Sigmoid colon (tissue), 7 donors: ENCODE results near the gene ADORA3. TPM values are rescaled to one million over a fixed set of nuclear protein-coding genes. Genes with fewer than 3 reads are reported as not detected.
A peak's percentile ranks its signal among the peaks of the same experiment; 100 is the strongest.

Experiments used
- DNase-seq: peaks from one replicate; pipeline ENCODE4 v3.0.0-alpha.2; 2019
- H3K27ac ChIP-seq, 4 donors: fragments of 200-600 bp; sonication (generic); one replicate each; pipeline ENCODE4 v1.5.1; 2016 to 2019; ENCODE audit warnings: mild to moderate bottlenecking in 1 of 4
- H3K27me3 ChIP-seq, 3 donors: fragments of 200-600 bp; sonication (generic); one replicate each; pipeline ENCODE4 v1.5.1; 2019; ENCODE audit warnings: mild to moderate bottlenecking in 1 of 3
- H3K36me3 ChIP-seq, 4 donors: fragments of 200-600 bp; sonication (generic); one replicate each; pipeline ENCODE4 v1.5.1; 2016 to 2019
- H3K4me1 ChIP-seq, 4 donors: fragments of 200-600 bp; sonication (generic); one replicate each; pipeline ENCODE4 v1.5.1; 2017 to 2019
- H3K4me3 ChIP-seq, 4 donors: fragments of 200-600 bp; sonication (generic); one replicate each; pipeline ENCODE4 v1.5.1; 2017 to 2019; ENCODE audit warnings: mild to moderate bottlenecking in 2 of 4, moderate library complexity in 1 of 4
- H3K9me3 ChIP-seq, 4 donors: fragments of 200-600 bp in 3 of 4; sonication (generic) in 3 of 4; one replicate each; pipeline versions ENCODE4 v1.5.1 to v1.6.1; 2013 to 2019
- EP300 ChIP-seq, 4 donors: sonication (generic); formaldehyde crosslinking; IDR thresholded peaks; one replicate each; pipeline ENCODE4 v1.6.1; 2017; ENCODE audit warnings: antibody characterized with exemption in 4 of 4
- POLR2A ChIP-seq, 2 donors: fragments of 450-650 bp; IDR thresholded peaks; one replicate each; pipeline ENCODE4 v1.6.1; 2016; ENCODE audit warnings: antibody characterized with exemption in 2 of 2, mild to moderate bottlenecking in 2 of 2, moderate library complexity in 2 of 2
- POLR2AphosphoS5 ChIP-seq, 4 donors: sonication (generic); formaldehyde crosslinking; IDR thresholded peaks; one replicate each; pipeline ENCODE4 v1.6.1; 2017; ENCODE audit warnings: antibody characterized with exemption in 4 of 4
- WGBS, 2 donors: extraction: QIAGEN DNeasy Blood & Tissue Kit; methylation state at CpG; one replicate each; pipeline ENCODE4 v1.1.7; 2013; 5-methylcytosine and 5-hydroxymethylcytosine counted together
- intact Hi-C: fragments of 100-400 bp; cut with DNase I; formaldehyde crosslinking; loops from one replicate; pipeline ENCODE4 v1.15.1; 2023
- polyA plus RNA-seq, 3 donors: library from polyadenylated mRNA; stranded (reverse); fragments of 200-250 nt; gene quantifications; one replicate each; pipeline ENCODE4 v1.2.3, GENCODE V29; 2013
- total RNA-seq, 4 donors: library from RNA; depleted of rRNA; stranded (reverse); fragments of >200 nt; gene quantifications; one replicate each; pipeline ENCODE4 v1.1.0, GENCODE V29; 2016
- TF ChIP-seq, protein P1 (sequence below), 4 experiments: fragments of 450-650 bp in 3 of 4; fragments of 200-600 bp in 1 of 4; IDR thresholded peaks; one replicate each; pipeline ENCODE4 v1.5.1; 2016 to 2019; ENCODE audit warnings: antibody characterized with exemption in 4 of 4, mild to moderate bottlenecking in 3 of 4, moderate library complexity in 2 of 4
- donor health status: healthy with polysubstance abuse.
- donor health status: Bipolar disorder and iron deficiency.
- donor health status: healthy.

Gene ADORA3
- total and polyA plus RNA-seq, 7 donors: 3.0 to 20.6 (median 9.1) TPM

DNA sequence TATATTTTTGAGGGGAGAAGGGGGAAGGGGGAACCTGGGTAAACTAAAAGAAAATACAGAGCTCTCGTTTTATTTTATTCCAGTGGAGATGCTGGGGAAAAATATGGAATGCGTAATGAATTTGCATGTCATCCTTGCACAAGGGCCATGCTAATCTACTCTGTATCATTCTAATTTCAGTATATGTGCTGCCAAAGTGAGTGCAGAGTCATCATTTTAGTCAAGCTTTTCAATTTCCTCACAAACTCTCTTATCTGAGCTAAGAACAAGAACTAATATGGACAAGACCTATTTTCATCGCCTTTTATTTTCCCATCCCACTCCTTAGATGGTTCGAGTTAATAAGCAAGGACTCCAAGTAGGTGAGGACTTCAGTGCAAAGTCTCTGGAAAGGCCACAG, 13.2 kb downstream of the ADORA3 start:
- Histone ChIP-seq H3K4me1 (no peaks in the 10 kb centered on the region), H3K4me3 (no peak overlapping the region), H3K36me3 (no peaks in the 10 kb centered on the region), H3K27me3 (no peaks in the 10 kb centered on the region), H3K27ac (peak overlapping the region in 3 of 4 donors; percentile 39 to 45 (median 43)), H3K9me3 (no peaks in the 10 kb centered on the region)
- intact Hi-C loops: no loop called here
- no peak for DNase-seq
- WGBS, 2 donors: 91 to 93% methylated on average over 4 of the region's 4 CpGs
- TF ChIP-seq POLR2A (IDR thresholded peaks at IDR 0.05) (no peak), EP300 (IDR thresholded peaks at IDR 0.05) (no peak), POLR2AphosphoS5 (IDR thresholded peaks at IDR 0.05) (no peak)
- TF ChIP-seq, protein P1, sequence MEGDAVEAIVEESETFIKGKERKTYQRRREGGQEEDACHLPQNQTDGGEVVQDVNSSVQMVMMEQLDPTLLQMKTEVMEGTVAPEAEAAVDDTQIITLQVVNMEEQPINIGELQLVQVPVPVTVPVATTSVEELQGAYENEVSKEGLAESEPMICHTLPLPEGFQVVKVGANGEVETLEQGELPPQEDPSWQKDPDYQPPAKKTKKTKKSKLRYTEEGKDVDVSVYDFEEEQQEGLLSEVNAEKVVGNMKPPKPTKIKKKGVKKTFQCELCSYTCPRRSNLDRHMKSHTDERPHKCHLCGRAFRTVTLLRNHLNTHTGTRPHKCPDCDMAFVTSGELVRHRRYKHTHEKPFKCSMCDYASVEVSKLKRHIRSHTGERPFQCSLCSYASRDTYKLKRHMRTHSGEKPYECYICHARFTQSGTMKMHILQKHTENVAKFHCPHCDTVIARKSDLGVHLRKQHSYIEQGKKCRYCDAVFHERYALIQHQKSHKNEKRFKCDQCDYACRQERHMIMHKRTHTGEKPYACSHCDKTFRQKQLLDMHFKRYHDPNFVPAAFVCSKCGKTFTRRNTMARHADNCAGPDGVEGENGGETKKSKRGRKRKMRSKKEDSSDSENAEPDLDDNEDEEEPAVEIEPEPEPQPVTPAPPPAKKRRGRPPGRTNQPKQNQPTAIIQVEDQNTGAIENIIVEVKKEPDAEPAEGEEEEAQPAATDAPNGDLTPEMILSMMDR (IDR thresholded peaks at IDR 0.05): no peak

DNA sequence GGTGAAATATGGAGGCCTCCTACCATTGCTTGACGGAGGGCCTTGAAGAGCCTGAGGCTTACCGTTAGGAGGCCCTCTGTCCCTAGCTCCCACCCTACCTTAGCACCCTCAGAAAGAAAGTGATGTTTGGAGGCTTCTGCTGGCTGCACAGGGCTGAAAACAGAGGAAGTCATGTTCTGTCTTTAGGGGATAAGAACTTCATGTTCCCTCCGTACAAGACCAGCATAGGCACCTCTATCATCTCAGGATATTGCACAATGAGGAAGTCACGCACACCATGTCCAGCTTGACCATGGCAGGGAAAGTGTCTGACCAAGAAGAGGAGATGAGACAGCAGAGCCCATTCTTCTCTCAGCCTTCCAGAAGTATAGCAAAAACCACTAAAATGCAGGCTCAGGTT, 13.8 kb downstream of the ADORA3 start:
- 76 to 91% methylated on average over 4 of the region's 4 CpGs for WGBS, 2 donors
- Histone ChIP-seq H3K27ac (peak overlapping the region; percentile 7 to 58 (median 44)), H3K4me1 (no peaks in the 10 kb centered on the region), H3K9me3 (no peaks in the 10 kb centered on the region), H3K4me3 (no peak overlapping the region), H3K27me3 (no peaks in the 10 kb centered on the region), H3K36me3 (no peaks in the 10 kb centered on the region)
- intact Hi-C loops: no loop called here
- TF ChIP-seq, protein P1 (IDR thresholded peaks at IDR 0.05): no peak
- TF ChIP-seq EP300 (IDR thresholded peaks at IDR 0.05): peak in 3 of 4 donors; percentile 52 to 90 (median 65)
- peak; percentile 20 to 55 (median 45) for TF ChIP-seq POLR2AphosphoS5 (IDR thresholded peaks at IDR 0.05)
- peak in 1 of 2 donors; percentile 13 for TF ChIP-seq POLR2A (IDR thresholded peaks at IDR 0.05)
- no peak for DNase-seq

DNA sequence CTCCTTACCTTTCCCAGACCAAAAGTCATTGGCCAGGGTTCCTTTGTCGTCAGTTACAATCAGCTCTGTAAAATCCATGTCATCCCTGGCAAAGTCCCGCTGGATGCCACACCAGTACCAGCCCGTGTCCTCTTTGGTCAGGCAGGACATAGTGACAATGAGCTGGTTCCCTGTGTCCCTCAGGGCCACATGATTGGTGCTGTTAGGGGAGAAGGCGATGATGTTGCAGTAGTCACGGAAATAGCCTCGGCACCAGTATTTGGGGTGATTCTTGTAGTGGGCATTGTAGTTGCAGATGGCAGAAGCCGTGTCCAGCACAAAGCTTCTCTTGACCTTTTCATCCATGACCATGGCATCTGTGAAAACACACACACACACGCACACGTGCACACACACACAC, 14.8 kb downstream of the ADORA3 start:
- H3K4me3 ChIP-seq: no peak overlapping the region
- TF ChIP-seq POLR2A (IDR thresholded peaks at IDR 0.05) (no peak), EP300 (IDR thresholded peaks at IDR 0.05) (no peak), POLR2AphosphoS5 (IDR thresholded peaks at IDR 0.05) (no peak)
- TF ChIP-seq, protein P1 (IDR thresholded peaks at IDR 0.05): no peak
- H3K27ac ChIP-seq: peak overlapping the region; percentile 7 to 58 (median 44)
- 93 to 94% methylated on average over 9 of the region's 9 CpGs for WGBS, 2 donors
- H3K4me1 ChIP-seq: no peaks in the 10 kb centered on the region
- intact Hi-C loops: no loop called here
- DNase-seq: no peak
- no peaks in the 10 kb centered on the region for H3K9me3 ChIP-seq
- H3K36me3 ChIP-seq: no peaks in the 10 kb centered on the region
- no peaks in the 10 kb centered on the region for H3K27me3 ChIP-seq

DNA sequence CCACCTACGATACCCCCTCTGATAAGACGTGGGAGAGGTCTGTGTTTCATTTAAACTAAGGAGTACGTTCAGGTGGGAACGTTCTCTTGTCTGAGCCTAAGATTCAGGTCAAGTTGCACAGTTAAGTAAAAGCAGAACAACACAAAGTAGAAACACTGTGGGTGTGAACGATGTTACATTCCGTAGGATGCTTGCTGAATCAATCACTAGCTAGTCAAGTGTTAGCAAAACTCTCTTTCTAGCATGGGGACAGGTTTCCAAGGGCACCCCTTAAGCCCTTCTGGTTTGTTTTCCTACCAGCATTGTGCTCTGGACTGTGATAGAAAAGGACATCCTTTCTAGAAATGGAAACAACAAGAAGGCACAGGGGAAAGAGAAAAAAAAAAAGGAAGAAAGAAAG, 16.3 kb downstream of the ADORA3 start:
- Histone ChIP-seq H3K4me1 (peaks cover 0 to 7% (median 4%) of the 10 kb centered on the region in 4 donors), H3K27me3 (no peaks in the 10 kb centered on the region), H3K36me3 (no peaks in the 10 kb centered on the region), H3K9me3 (no peaks in the 10 kb centered on the region), H3K27ac (no peak overlapping the region), H3K4me3 (no peak overlapping the region)
- no peak for DNase-seq
- TF ChIP-seq EP300 (IDR thresholded peaks at IDR 0.05): no peak
- TF ChIP-seq, protein P1 (IDR thresholded peaks at IDR 0.05): no peak
- no peak for TF ChIP-seq POLR2AphosphoS5 (IDR thresholded peaks at IDR 0.05)
- no peak for TF ChIP-seq POLR2A (IDR thresholded peaks at IDR 0.05)
- 82 to 89% methylated on average over 6 of the region's 6 CpGs for WGBS, 2 donors
- intact Hi-C loops: no loop called here

DNA sequence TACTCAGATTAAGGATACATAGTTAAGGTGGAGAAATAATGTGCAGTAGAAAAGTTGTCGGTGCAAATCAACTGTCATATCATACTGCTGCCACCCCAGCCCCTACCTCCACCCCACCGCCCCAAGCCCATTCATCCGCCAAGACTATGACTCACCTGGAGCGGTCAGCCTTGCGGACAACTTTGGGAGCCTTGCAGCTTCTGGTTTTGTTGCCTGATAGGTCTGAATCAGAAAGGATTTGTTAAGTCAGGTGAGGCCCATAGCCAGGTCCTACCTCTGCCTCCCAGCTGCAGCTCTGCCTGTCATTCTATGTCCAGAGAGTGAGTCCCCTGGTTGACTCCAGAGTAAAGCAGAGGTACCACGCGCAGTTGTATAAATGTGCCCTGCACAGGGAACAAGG, 17.0 kb downstream of the ADORA3 start:
- Histone ChIP-seq H3K27ac (no peak overlapping the region), H3K4me1 (peaks cover 0 to 13% (median 10%) of the 10 kb centered on the region in 4 donors), H3K9me3 (no peaks in the 10 kb centered on the region), H3K27me3 (no peaks in the 10 kb centered on the region), H3K4me3 (no peak overlapping the region), H3K36me3 (no peaks in the 10 kb centered on the region)
- intact Hi-C loops: no loop called here
- WGBS, 2 donors: 97% methylated on average over 7 of the region's 7 CpGs
- DNase-seq: no peak
- TF ChIP-seq, protein P1 (IDR thresholded peaks at IDR 0.05): no peak
- TF ChIP-seq POLR2AphosphoS5 (IDR thresholded peaks at IDR 0.05) (no peak), EP300 (IDR thresholded peaks at IDR 0.05) (no peak)
